ENCODE results near the gene ACRV1. TPM values are rescaled to one million over a fixed set of nuclear protein-coding genes. Genes with fewer than 3 reads are reported as not detected.
A peak's percentile ranks its signal among the peaks of the same experiment; 100 is the strongest.

Gene ACRV1
- total RNA-seq, 2 donors from 2014 or later: not detected

- Histone ChIP-seq H3K4me1 (peaks cover 0 to 18% of the 10 kb centered on the region in 2 donors), H3K36me3 (peaks cover 4% of the 10 kb centered on the region), H3K27me3 (no peaks in the 10 kb centered on the region), H3K9me3 (no peaks in the 10 kb centered on the region), H3K27ac (peak overlapping the region; percentile 92 to 94), H3K4me3 (peak overlapping the region; percentile 67 to 71)
- TF ChIP-seq, protein P1, sequence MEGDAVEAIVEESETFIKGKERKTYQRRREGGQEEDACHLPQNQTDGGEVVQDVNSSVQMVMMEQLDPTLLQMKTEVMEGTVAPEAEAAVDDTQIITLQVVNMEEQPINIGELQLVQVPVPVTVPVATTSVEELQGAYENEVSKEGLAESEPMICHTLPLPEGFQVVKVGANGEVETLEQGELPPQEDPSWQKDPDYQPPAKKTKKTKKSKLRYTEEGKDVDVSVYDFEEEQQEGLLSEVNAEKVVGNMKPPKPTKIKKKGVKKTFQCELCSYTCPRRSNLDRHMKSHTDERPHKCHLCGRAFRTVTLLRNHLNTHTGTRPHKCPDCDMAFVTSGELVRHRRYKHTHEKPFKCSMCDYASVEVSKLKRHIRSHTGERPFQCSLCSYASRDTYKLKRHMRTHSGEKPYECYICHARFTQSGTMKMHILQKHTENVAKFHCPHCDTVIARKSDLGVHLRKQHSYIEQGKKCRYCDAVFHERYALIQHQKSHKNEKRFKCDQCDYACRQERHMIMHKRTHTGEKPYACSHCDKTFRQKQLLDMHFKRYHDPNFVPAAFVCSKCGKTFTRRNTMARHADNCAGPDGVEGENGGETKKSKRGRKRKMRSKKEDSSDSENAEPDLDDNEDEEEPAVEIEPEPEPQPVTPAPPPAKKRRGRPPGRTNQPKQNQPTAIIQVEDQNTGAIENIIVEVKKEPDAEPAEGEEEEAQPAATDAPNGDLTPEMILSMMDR (IDR thresholded peaks at IDR 0.05): no peak
- DNase-seq (ENCODE audit: low spot score): no peak
These were observed 54.2 kb downstream of the ACRV1 start for GRCh38 chr11:125626288-125626950.

- Histone ChIP-seq H3K9me3 (no peaks in the 10 kb centered on the region), H3K27me3 (no peaks in the 10 kb centered on the region), H3K27ac (peak overlapping the region; percentile 92 to 94), H3K36me3 (peaks cover 11% of the 10 kb centered on the region), H3K4me1 (peaks cover 0 to 18% of the 10 kb centered on the region in 2 donors), H3K4me3 (peak overlapping the region; percentile 67 to 71)
- TF ChIP-seq, protein P1 (IDR thresholded peaks at IDR 0.05): no peak
- peak; percentile 88 for DNase-seq (ENCODE audit: low spot score)
These were observed 54.9 kb downstream of the ACRV1 start for GRCh38 chr11:125625630-125626287.

GRCh38 chr11:125625225-125625629 lies 55.4 kb downstream of the ACRV1 start:
- Histone ChIP-seq H3K27ac (peak overlapping the region; percentile 92 to 94), H3K4me3 (peak overlapping the region; percentile 67 to 71), H3K27me3 (no peaks in the 10 kb centered on the region), H3K4me1 (peaks cover 0 to 18% of the 10 kb centered on the region in 2 donors), H3K9me3 (no peaks in the 10 kb centered on the region), H3K36me3 (peaks cover 16% of the 10 kb centered on the region)
- DNase-seq (ENCODE audit: low spot score): peak; percentile 68
- TF ChIP-seq, protein P1 (IDR thresholded peaks at IDR 0.05): no peak

DNA sequence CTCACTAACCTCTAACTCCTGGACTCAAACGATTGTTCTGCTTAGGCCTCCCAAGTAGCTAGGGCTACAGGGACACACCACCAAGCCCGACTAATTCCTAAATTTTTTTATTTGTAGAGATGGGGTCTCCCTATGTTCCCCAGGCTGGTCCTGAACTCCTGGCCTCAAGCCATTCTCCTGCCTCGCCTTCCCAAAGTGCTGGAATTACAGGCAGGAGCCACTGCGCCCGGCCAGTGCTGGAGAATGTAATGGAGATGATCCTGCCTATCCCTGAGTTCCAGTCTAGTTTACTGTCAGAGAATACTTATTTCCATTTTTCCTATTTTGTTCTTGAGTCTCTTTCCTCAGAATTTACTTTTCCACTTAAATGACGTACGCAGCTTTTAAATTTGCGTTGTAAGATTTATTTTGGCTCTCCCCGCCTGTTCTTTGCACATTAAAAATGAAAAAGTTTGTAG lies 55.9 kb downstream of the ACRV1 start, which contains the start of gene CHEK1:
Gene CHEK1 (plus strand): TSS at position 408 of the 458 bp plus-strand sequence. CDS start 1,606 bp downstream, outside the sequence.
- Histone ChIP-seq H3K36me3 (peaks cover 20% of the 10 kb centered on the region), H3K4me3 (peak within 1 kb of the TSS; percentile 67 to 71), H3K4me1 (peaks cover 0 to 18% of the 10 kb centered on the region in 2 donors), H3K27ac (peak within 1 kb of the TSS; percentile 92 to 94), H3K9me3 (no peaks in the 10 kb centered on the region), H3K27me3 (no peaks in the 10 kb centered on the region)
- TF ChIP-seq, protein P1 (IDR thresholded peaks at IDR 0.05): no peak
- no peak for DNase-seq (ENCODE audit: low spot score)

- Histone ChIP-seq H3K4me3 (no peak overlapping the region), H3K27me3 (no peaks in the 10 kb centered on the region), H3K36me3 (peaks cover 37% of the 10 kb centered on the region), H3K9me3 (no peaks in the 10 kb centered on the region), H3K4me1 (peaks cover 0 to 18% of the 10 kb centered on the region in 2 donors), H3K27ac (no peak overlapping the region)
- TF ChIP-seq, protein P1 (IDR thresholded peaks at IDR 0.05): no peak
- DNase-seq (ENCODE audit: low spot score): no peak
These were observed 57.6 kb downstream of the ACRV1 start for GRCh38 chr11:125623064-125623463.

Data from right atrium auricular region (tissue), 2 donors.